Measurements from ENCODE around the gene RANBP10. TPM values are rescaled to one million over a fixed set of nuclear protein-coding genes. Genes with fewer than 3 reads are reported as not detected.
A peak's percentile ranks its signal among the peaks of the same experiment; 100 is the strongest.

Gene RANBP10
- total and polyA plus RNA-seq, 2 of the 8 experiments (the other 6 are each of a cell fraction or from before 2014, with no cell fraction given) = 14.2 to 16.8 TPM

GRCh38 chr16:67719048-67719777 is 87.1 kb downstream of the RANBP10 start, which contains the start of gene GFOD2 (continued):
- peak; percentile 22; the same call in 1 of the 2 replicates for TF ChIP-seq TBP (IDR thresholded peaks at IDR 0.05; ENCODE audit: low read depth, low read length)
- TF ChIP-seq KDM1A (IDR thresholded peaks at IDR 0.05; ENCODE audit: borderline replicate concordance, low read length) = no peak
- TF ChIP-seq KDM5A (IDR thresholded peaks at IDR 0.05; ENCODE audit: low read length) = no peak
- no peak for TF ChIP-seq NANOG (IDR thresholded peaks at IDR 0.05; ENCODE audit: insufficient read depth, low read depth, low read length, poor library complexity, severe bottlenecking)
- TF ChIP-seq POLR2AphosphoS5 (IDR thresholded peaks at IDR 0.05; ENCODE audit: low read depth, low read length) = no peak; the same call in 1 of the 2 replicates
- TF ChIP-seq GTF2F1 (IDR thresholded peaks at IDR 0.05; ENCODE audit: borderline replicate concordance, low read depth, low read length) = no peak
- no peak for TF ChIP-seq EGR1 (IDR thresholded peaks at IDR 0.05; ENCODE audit: borderline replicate concordance, low read depth, low read length)
- TF ChIP-seq CTBP2 (IDR thresholded peaks at IDR 0.05; ENCODE audit: borderline replicate concordance, insufficient read depth, insufficient read length, low read length) = no peak
- no peak for TF ChIP-seq TCF12 (IDR thresholded peaks at IDR 0.05; ENCODE audit: low read depth, low read length)
- TF ChIP-seq BACH1 (IDR thresholded peaks at IDR 0.05; ENCODE audit: low read length) = no peak
- TF ChIP-seq CHD1 (IDR thresholded peaks at IDR 0.05; ENCODE audit: low read depth, low read length) = no peak
- no peak for TF ChIP-seq EP300 (IDR thresholded peaks at IDR 0.05; ENCODE audit: borderline replicate concordance in 1 of 2, low read depth in 2 of 2, low read length in 2 of 2)
- TF ChIP-seq EZH2 (IDR thresholded peaks at IDR 0.05; ENCODE audit: low read depth, low read length, severe bottlenecking) = no peak
- TF ChIP-seq FOSL1 (IDR thresholded peaks at IDR 0.05; ENCODE audit: insufficient read depth, low read depth, low read length) = no peak
- TF ChIP-seq BCL11A (IDR thresholded peaks at IDR 0.05; ENCODE audit: low read depth in 2 of 2, low read length in 2 of 2) = no peak
- TF ChIP-seq ATF3 (IDR thresholded peaks at IDR 0.05; ENCODE audit: insufficient read depth, low read depth, low read length) = no peak
- TF ChIP-seq KDM4A (IDR thresholded peaks at IDR 0.05; ENCODE audit: low read depth, low read length, severe bottlenecking) = peak; percentile 64
- TF ChIP-seq BRCA1 (IDR thresholded peaks at IDR 0.05; ENCODE audit: low read depth, low read length) = no peak
- TF ChIP-seq CBX8 (IDR thresholded peaks at IDR 0.05; ENCODE audit: borderline replicate concordance, low read depth, low read length) = no peak
- TF ChIP-seq JUN (IDR thresholded peaks at IDR 0.05; ENCODE audit: low read depth, low read length) = no peak
- TF ChIP-seq SRF (IDR thresholded peaks at IDR 0.05; ENCODE audit: low read depth, low read length) = no peak
- no peak for TF ChIP-seq TEAD4 (IDR thresholded peaks at IDR 0.05; ENCODE audit: low read depth, low read length)
- TF ChIP-seq TAF7 (optimal IDR thresholded peaks at IDR 0.05; ENCODE audit: borderline replicate concordance, low read depth, low read length) = peak; percentile 33
- no peak for TF ChIP-seq SP2 (IDR thresholded peaks at IDR 0.05; ENCODE audit: low read length)
